Measurements from ENCODE around the gene DLK1. TPM values are rescaled to one million over a fixed set of nuclear protein-coding genes. Genes with fewer than 3 reads are reported as not detected.

DLK1 gene
- total and polyA plus RNA-seq, 2 of the 13 experiments (the other 11 are each of a cell fraction or from before 2014, with no cell fraction given) = 95.5 to 312 TPM

DNA sequence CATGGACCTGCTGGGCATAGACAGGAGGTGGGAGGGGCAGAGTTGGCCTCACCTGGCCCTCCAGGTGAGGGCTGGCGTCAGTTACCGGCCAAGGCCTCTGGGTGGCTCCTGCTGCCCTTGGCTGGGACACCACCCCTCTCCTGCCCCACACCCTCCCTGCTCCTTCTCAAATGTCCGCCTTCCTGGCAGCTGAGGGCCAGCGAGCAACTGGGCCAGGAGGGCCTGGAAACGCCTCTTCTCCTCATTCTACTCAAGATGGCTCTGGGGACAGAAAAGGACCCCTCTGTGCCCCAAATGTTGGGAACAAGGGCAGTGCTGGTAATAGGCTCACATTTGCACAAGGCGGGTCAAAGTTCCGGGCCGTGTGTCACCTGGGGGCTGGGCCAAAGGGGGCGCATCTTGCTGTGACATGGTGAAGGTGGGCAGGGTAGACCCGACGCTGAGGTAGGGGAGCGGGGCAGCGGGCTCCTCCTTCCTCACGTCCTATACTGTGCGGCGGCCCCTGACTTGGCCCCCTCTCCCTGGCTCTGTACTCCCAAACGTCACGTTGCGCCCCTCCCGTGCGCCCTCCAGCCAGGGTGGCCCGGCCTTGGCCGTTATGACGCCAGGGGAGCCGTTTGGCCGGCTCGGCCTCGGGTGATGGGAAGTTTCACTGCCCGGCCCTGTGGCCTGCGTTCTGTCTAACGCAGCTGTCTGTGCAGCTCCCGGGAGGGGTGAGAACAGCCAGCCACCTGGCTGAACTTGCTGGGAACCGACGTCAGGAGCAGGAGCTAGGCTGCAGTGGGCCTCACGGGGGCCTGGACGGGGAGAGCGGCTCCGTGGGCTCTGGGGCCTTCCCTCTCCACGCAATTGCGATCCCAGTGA, 18.0 kb upstream of the DLK1 start:
- H3K36me3 ChIP-seq (replicated peaks in 1 of 2; ENCODE audit: control insufficient read depth in 1 of 2, insufficient read depth in 2 of 2, low read length in 2 of 2) = no peaks in the 10 kb centered on the region
- peak; percentile 68 for ATAC-seq
- H2AFZ ChIP-seq (ENCODE audit: low read length) = no peak overlapping the region
- H4K20me1 ChIP-seq (ENCODE audit: insufficient read depth, low read length) = no peaks in the 10 kb centered on the region
- intact Hi-C loops (cut with micrococcal nuclease; ENCODE audit: unreplicated experiment) (loop anchor here (2.0 kb wide), 1 partner anchor 192 kb away; no protein-coding TSS in a partner anchor), in situ Hi-C loops (cut with HindIII; ENCODE audit: extremely low pct_ligation_motif_present, low pct_unique_long_range_greater_than_20kb) (no loop called here)
- DNase-seq (ENCODE audit: low spot score) = peak; percentile 37
- H3K27me3 ChIP-seq (ENCODE audit: control insufficient read depth in 1 of 2, insufficient read depth in 2 of 2, low read length in 2 of 2) = peaks cover 2 to 5% of the 10 kb centered on the region in 2 experiments; a peak in 2 of 5 replicates
- H3K4me3 ChIP-seq (replicated peaks in 1 of 3; ENCODE audit: insufficient read depth in 1 of 3, low read depth in 2 of 3, low read length in 3 of 3) = no peak overlapping the region
- BruUV-seq (replicated peaks) = no TSS peak
- WGBS (ENCODE audit: low lambda C conversion rate) = 67% methylated on average over 12 of the region's 40 CpGs
- H3K9me3 ChIP-seq (ENCODE audit: low read length) = no peaks in the 10 kb centered on the region
- no peak for FAIRE-seq
- peak overlapping the region; percentile 48 for H3K4me2 ChIP-seq (ENCODE audit: low read depth, low read length)
- no peaks in the 10 kb centered on the region for H3K79me2 ChIP-seq (ENCODE audit: insufficient read depth, low read length)
- no peak overlapping the region for H3K27ac ChIP-seq (ENCODE audit: extremely low read length, insufficient read depth, low read length)
- peaks cover 62% of the 10 kb centered on the region for H3K4me1 ChIP-seq (ENCODE audit: insufficient read depth, low read length)
- CTCF ChIA-PET (ENCODE audit: low intra/inter-chr PET ratio, low total read pairs) = interaction anchor here (1.0 kb wide), 1 partner anchor 194 kb away, joined by 3 read pairs; no protein-coding TSS in a partner anchor
- no peak overlapping the region for H3K9ac ChIP-seq (ENCODE audit: insufficient read depth, low read depth, low read length)
- POLR2A ChIA-PET = no interaction called here
- TF ChIP-seq NR2F6 (IDR thresholded peaks at IDR 0.05) (no peak), NR2F6 (CRISPR knock-in tag; IDR thresholded peaks at IDR 0.05) (peak; percentile 33; the same call in 1 of the 2 replicates), ZNF747 (CRISPR knock-in tag; IDR thresholded peaks at IDR 0.05; ENCODE audit: borderline replicate concordance) (peak; percentile 15; the same call in 1 of the 2 replicates), HCFC1 (IDR thresholded peaks at IDR 0.05; ENCODE audit: low read depth, low read length) (no peak), ZNF512 (CRISPR knock-in tag; IDR thresholded peaks at IDR 0.05) (no peak), AGO1 (IDR thresholded peaks at IDR 0.05; ENCODE audit: low read depth, low read length, poor library complexity, severe bottlenecking) (peak; percentile 33), RXRB (CRISPR knock-in tag; IDR thresholded peaks at IDR 0.05; ENCODE audit: borderline replicate concordance) (peak; percentile 27; the same call in 1 of the 2 replicates), ZBTB4 (CRISPR knock-in tag; IDR thresholded peaks at IDR 0.05; ENCODE audit: borderline replicate concordance) (peak; percentile 81; the same call in 1 of the 2 replicates), IKZF5 (CRISPR knock-in tag; IDR thresholded peaks at IDR 0.05) (peak; percentile 24; the same call in 1 of the 2 replicates), ZNF781 (CRISPR knock-in tag; IDR thresholded peaks at IDR 0.05; ENCODE audit: borderline replicate concordance, not compliant biosample characterization) (peak; percentile 24), SRSF1 (optimal IDR thresholded peaks at IDR 0.05; ENCODE audit: low read depth, low read length) (peak; percentile 21), STAG1 (CRISPR knock-in tag; IDR thresholded peaks at IDR 0.05) (peak; percentile 88), SPEN (CRISPR knock-in tag; IDR thresholded peaks at IDR 0.05; ENCODE audit: low read depth) (peak; percentile 19; the same call in 1 of the 2 replicates)
- TF ChIP-seq, protein P1, sequence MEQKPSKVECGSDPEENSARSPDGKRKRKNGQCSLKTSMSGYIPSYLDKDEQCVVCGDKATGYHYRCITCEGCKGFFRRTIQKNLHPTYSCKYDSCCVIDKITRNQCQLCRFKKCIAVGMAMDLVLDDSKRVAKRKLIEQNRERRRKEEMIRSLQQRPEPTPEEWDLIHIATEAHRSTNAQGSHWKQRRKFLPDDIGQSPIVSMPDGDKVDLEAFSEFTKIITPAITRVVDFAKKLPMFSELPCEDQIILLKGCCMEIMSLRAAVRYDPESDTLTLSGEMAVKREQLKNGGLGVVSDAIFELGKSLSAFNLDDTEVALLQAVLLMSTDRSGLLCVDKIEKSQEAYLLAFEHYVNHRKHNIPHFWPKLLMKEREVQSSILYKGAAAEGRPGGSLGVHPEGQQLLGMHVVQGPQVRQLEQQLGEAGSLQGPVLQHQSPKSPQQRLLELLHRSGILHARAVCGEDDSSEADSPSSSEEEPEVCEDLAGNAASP (CRISPR knock-in tag; IDR thresholded peaks at IDR 0.05; ENCODE audit: borderline replicate concordance) = peak; percentile 52; the same call in 1 of the 2 replicates
